ENCODE results near the gene PHLDA3.
"Not testable (repeated sequence)": the region's sequence is repeated elsewhere in the genome, so short reads cannot be mapped to it uniquely, and the experiment has no call there.

PHLDA3 gene

DNA sequence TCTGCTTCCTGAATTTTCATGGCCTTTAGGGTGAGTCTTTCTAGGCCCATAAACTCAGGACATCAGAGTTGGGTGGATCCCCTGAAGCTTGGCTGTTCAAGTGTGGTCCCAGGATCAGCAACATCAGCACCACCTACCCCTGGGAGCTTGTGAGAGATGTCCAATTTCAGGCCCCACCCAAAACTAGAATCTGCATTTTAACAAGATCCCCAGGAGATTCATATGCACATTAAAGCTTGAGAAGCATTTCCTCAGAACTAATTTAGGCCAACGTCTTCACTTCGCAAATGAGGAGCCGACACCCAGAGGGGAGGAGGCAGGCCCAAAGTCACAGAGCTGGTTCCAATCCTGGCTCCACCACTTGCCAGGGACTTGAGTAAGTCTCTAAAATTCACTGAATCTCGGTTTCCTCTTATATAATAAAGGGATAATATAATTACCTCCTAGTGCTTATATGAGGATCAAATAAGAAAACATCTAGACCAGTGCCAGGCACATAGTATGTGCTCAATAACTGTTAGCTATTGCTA lies 10.3 kb upstream of the PHLDA3 start:
- H3K4me2 ChIP-seq = no peak overlapping the region
- TF ChIP-seq, protein P1, sequence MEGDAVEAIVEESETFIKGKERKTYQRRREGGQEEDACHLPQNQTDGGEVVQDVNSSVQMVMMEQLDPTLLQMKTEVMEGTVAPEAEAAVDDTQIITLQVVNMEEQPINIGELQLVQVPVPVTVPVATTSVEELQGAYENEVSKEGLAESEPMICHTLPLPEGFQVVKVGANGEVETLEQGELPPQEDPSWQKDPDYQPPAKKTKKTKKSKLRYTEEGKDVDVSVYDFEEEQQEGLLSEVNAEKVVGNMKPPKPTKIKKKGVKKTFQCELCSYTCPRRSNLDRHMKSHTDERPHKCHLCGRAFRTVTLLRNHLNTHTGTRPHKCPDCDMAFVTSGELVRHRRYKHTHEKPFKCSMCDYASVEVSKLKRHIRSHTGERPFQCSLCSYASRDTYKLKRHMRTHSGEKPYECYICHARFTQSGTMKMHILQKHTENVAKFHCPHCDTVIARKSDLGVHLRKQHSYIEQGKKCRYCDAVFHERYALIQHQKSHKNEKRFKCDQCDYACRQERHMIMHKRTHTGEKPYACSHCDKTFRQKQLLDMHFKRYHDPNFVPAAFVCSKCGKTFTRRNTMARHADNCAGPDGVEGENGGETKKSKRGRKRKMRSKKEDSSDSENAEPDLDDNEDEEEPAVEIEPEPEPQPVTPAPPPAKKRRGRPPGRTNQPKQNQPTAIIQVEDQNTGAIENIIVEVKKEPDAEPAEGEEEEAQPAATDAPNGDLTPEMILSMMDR (conservative IDR thresholded peaks at IDR 0.05; ENCODE audit: low read depth, low read length) = no peak
- H3K4me3 ChIP-seq (IDR thresholded peaks at IDR 0.05; ENCODE audit: insufficient read depth, low read depth, low read length) = no peak overlapping the region
- peaks cover 30% of the 10 kb centered on the region for H3K4me1 ChIP-seq (ENCODE audit: low read depth, poor library complexity, severe bottlenecking)
- no peak overlapping the region for H3K9ac ChIP-seq
- no peaks in the 10 kb centered on the region for H4K20me1 ChIP-seq (ENCODE audit: insufficient read depth)
- no peaks in the 10 kb centered on the region for H3K36me3 ChIP-seq (ENCODE audit: insufficient read depth)
- H2AFZ ChIP-seq (ENCODE audit: low read depth) = no peak overlapping the region
- H3K27me3 ChIP-seq (ENCODE audit: insufficient read depth, low read depth) = peaks cover 5% of the 10 kb centered on the region
- H3K79me2 ChIP-seq (ENCODE audit: insufficient read depth, low read depth) = no peaks in the 10 kb centered on the region
- no peak overlapping the region for H3K27ac ChIP-seq

DNA sequence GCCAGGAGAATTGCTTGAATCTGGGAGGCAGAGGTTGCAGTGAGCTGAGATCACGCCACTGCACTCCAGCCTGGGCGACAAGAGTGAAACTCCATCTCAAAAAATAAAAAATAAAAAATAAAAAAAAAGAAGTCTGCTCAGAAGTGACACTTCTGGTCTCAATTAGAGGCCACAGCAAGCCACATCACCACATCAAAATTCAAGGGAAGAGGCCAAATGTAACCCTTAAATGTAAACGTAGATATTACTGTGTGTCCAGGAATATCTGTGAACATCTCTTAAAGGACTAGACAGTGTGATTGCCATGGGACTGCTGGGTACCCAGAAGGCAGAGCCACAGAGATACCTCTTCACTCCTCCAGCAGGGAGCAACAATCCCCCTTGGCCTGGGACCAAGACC lies 9.7 kb upstream of the PHLDA3 start:
- H3K79me2 ChIP-seq (ENCODE audit: insufficient read depth, low read depth); H3K27me3 ChIP-seq (ENCODE audit: insufficient read depth, low read depth); H3K27ac ChIP-seq; H4K20me1 ChIP-seq (ENCODE audit: insufficient read depth); H3K36me3 ChIP-seq (ENCODE audit: insufficient read depth); H3K4me3 ChIP-seq (IDR thresholded peaks at IDR 0.05; ENCODE audit: insufficient read depth, low read depth, low read length); H3K9ac ChIP-seq; H2AFZ ChIP-seq (ENCODE audit: low read depth); H3K4me2 ChIP-seq: not testable (repeated sequence)
- H3K4me1 ChIP-seq (ENCODE audit: low read depth, poor library complexity, severe bottlenecking) = peaks cover 30% of the 10 kb centered on the region

DNA sequence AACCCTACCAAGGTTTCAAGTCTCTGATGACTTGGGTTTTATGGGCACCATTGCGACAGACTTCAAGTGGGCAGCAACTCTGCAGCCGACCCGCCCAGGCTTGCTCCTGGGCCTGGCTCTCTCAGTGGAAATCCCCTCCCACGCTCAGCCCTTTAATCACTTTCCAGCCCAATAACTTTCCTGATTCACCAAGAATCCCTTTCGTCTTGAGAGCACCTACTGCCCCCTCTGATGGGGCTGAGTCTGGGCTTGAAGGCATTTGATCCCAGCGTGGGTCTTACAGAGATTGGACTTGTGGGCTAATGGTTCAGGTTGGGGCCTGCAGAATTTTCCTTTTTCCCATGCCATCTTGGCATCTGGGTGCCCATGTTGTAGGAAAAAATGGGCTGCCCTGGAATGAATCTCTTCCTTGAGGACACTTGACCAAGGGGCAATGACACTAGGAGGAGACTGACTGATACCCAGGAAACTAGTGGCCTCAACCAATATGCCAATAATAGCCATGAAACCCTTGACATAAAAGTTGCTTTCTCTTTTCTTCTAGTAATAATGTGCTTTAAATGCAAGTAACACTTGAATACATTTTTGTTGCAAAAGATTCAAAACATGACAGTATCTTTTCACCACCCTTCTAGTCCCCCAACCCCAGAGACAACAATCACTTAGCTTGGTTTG lies 7.8 kb upstream of the PHLDA3 start:
- Histone ChIP-seq H3K79me2 (ENCODE audit: insufficient read depth, low read depth) (no peaks in the 10 kb centered on the region), H3K27me3 (ENCODE audit: insufficient read depth, low read depth) (peaks cover 5% of the 10 kb centered on the region), H3K9ac (no peak overlapping the region), H3K4me1 (ENCODE audit: low read depth, poor library complexity, severe bottlenecking) (peaks cover 20% of the 10 kb centered on the region), H2AFZ (ENCODE audit: low read depth) (no peak overlapping the region), H3K4me3 (IDR thresholded peaks at IDR 0.05; ENCODE audit: insufficient read depth, low read depth, low read length) (no peak overlapping the region), H3K27ac (no peak overlapping the region), H3K4me2 (no peak overlapping the region), H3K36me3 (ENCODE audit: insufficient read depth) (no peaks in the 10 kb centered on the region), H4K20me1 (ENCODE audit: insufficient read depth) (no peaks in the 10 kb centered on the region)
- TF ChIP-seq, protein P1 (conservative IDR thresholded peaks at IDR 0.05; ENCODE audit: low read depth, low read length) = no peak

DNA sequence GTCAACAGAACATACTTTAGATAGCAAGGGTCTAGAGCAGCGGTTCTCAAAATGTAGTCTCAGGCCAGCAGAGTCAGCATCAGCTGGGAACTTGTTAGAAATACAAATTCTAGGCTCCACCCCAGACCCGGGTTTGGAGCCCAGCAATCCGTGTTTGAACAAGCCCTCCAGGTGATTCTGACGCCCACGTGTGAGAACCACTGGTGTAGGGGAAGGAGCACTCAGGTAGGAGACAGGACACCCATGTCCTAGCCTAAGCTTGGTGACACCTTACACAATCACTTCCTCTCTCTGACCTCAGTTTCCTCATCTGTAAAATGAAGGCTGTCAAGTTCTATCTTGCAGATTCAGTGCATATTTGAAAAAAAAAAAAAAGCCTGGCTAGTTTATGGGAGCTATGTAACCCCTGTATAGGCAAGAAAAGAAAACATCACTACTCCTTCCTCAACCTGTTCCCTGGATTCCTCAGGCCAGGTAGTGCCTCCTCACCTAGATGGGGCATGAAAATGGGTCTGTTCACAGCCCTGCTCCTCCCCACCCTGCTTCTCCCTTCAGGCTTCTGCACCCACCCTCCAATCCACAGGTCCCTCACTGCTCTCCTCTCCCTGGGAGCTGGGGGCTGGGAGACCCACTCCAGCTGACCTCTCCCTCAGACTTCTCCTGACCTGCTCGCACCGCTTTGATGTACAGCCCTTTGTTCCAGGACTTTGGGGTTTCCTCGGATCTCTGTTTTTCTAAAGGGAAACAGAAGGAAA lies 7.1 kb upstream of the PHLDA3 start:
- Histone ChIP-seq H3K4me3 (IDR thresholded peaks at IDR 0.05; ENCODE audit: insufficient read depth, low read depth, low read length) (no peak overlapping the region), H2AFZ (ENCODE audit: low read depth) (no peak overlapping the region), H3K79me2 (ENCODE audit: insufficient read depth, low read depth) (no peaks in the 10 kb centered on the region), H3K27me3 (ENCODE audit: insufficient read depth, low read depth) (peaks cover 3% of the 10 kb centered on the region; the same call in 1 of the 2 replicates), H3K27ac (no peak overlapping the region), H3K9ac (no peak overlapping the region), H3K36me3 (ENCODE audit: insufficient read depth) (no peaks in the 10 kb centered on the region), H3K4me1 (ENCODE audit: low read depth, poor library complexity, severe bottlenecking) (peaks cover 13% of the 10 kb centered on the region), H3K4me2 (no peak overlapping the region), H4K20me1 (ENCODE audit: insufficient read depth) (no peaks in the 10 kb centered on the region)
- TF ChIP-seq, protein P1 (conservative IDR thresholded peaks at IDR 0.05; ENCODE audit: low read depth, low read length) = no peak
